HG02623 (cell line): ENCODE data around the gene PFN4.
"Not testable (repeated sequence)": the region's sequence is repeated elsewhere in the genome, so short reads cannot be mapped to it uniquely, and the experiment has no call there.

Experiments
- ATAC-seq: cut with Tn5 transposase; IDR thresholded peaks from one replicate; pipeline ENCODE4 v1.9.1; 2021; ENCODE audit warnings: moderate library complexity; ENCODE audit not compliant: unreplicated experiment

Gene PFN4

DNA sequence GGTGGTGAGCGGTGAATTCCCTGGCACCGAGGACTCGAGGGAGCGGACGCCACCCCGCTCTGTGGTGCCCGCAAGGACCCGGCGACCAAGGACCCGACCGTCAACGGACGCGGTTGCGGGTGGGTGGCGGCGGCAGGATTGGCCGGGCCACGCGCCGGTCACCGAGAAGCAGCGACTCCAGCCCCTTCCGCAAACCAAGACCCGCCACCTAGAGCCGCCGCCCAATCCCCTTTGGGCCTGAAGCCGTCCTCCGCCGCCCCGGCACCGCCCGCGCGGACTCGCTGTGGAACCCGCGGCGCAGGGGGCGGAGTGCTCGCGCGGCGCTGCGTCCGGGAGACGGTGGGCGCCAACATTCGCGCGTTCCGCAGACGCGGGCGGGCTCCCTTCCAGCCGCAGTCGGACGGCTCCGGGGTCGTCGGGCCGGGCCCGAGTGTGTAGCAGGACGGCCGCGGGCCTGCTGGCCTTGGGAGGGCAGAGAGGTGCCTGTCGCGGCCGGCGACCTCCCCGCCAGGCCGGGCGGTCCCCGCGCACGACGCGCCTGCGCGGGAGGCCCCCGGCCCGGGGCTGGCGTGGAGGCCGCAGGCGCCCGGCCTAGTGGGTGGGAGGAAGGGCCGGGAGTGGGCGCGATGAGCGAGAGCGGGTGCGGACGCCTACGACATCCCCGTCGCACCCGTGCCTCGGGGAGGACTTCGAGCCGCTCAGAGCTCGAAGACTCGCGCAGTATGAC, at the start of gene PFN4, which contains the start of gene FAM228B:
Gene PFN4 (minus strand): TSS at position 140 of the 727 bp plus-strand sequence. CDS start 799 bp downstream, outside the sequence.
Gene FAM228B (plus strand): TSS at position 275 of the 727 bp plus-strand sequence. CDS start 893 bp downstream, outside the sequence.
- ATAC-seq, result peak; percentile 85

- no peak for ATAC-seq
Observed at GRCh38 chr2:24169023-24169422, 45.9 kb upstream of the PFN4 start.

- ATAC-seq, result peak; percentile 64
Observed at GRCh38 chr2:24164416-24164973, 41.4 kb upstream of the PFN4 start.

- ATAC-seq, result no peak
Observed at GRCh38 chr2:24163601-24164000, 40.5 kb upstream of the PFN4 start.

DNA sequence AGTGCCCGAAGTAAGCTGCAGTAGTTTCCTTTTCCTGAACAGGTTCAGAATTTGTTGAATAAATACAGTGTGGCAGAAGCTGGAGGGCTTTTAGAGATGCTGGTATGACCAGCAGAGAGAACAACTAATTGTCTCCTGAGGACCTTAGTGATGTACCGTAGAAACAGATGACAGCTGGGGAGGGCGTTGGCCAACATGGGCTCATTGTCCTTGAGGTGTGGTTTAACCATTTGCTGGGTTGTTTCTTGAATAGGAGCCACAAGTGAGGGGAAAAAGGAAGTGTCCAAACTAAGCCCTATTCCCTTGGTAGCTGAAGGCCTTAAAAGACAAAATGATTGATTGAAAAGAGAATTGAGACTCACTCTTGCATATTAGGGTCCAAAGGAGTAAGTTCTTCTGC, 40.1 kb upstream of the PFN4 start:
- ATAC-seq, result no peak

DNA sequence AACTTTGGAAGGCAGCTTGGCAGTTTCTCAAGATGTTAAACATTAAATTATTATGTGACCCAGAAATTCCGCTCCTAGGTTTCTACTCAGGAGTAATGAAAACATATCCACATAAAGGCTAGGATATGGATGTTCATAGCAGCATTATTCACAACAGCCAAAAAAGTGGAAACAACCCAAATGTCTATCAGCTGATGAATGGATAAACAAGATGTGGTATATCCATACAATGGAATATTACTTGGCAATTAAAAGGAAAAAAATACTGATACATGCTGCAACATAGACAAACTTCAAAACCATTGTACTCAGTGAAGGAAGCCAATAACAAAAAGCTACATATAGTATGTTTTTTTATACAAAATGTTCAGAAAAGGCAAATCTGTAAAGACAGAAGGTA, 39.4 kb upstream of the PFN4 start:
- ATAC-seq, result no peak

DNA sequence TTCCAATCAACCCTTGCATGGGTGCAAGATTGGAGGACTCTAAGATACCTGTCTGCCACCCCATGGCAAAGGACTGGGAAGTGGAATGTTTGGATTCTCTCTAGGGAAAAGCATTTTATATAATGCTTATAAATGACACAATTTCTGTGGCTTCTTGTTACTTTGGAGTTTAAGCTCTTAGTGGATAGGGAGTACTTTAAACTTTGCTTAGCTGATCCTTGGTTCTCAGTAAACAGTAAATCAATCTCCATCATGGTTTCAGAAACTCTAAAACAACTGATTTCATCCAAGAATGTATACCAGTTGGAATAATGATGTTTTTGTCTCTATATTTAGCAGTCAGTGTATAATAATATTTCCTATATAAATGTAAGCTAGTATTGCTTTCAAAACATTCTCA, 37.6 kb upstream of the PFN4 start:
- ATAC-seq, result no peak

- no peak for ATAC-seq
Observed at GRCh38 chr2:24159708-24160107, 36.6 kb upstream of the PFN4 start.

DNA sequence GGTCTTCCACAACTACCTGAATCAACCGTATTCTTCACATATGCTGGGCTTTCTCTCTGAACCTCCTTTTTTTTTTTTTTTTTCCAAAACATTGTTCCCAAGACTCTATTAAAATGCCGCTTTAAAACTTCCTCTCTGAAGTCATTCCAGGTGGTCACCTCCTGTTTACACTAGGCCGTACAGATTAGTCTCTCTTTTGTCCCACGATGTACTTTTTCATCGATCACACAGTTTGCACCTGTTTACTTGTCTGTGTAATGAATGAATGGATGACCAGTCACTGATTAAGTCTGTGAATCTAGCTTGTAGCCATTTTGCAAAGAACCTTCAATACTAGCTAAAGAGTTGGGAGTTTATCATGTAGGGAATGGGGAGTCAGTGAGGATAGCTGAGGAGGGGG, 35.0 kb upstream of the PFN4 start:
- ATAC-seq, result no peak

DNA sequence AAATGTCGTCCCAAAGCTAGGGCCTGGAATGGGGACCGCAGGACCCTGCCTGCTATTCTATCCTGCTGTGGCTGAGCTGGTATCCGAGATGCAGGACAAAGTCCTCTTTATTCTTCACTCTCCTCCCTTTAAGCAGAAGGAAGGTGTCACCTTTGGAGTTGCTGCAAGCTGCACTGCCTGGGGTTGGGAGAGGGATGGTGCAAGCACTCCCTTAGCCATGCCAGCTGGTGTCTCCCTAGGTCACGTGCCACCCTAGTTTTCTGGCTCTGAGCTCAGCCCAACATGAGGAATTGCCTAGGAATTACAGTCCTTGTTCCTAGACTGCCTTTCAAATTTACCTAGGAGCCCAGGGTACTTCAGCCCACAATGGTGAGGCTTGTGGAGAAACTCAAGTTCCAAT, 30.3 kb upstream of the PFN4 start:
- ATAC-seq, result no peak

DNA sequence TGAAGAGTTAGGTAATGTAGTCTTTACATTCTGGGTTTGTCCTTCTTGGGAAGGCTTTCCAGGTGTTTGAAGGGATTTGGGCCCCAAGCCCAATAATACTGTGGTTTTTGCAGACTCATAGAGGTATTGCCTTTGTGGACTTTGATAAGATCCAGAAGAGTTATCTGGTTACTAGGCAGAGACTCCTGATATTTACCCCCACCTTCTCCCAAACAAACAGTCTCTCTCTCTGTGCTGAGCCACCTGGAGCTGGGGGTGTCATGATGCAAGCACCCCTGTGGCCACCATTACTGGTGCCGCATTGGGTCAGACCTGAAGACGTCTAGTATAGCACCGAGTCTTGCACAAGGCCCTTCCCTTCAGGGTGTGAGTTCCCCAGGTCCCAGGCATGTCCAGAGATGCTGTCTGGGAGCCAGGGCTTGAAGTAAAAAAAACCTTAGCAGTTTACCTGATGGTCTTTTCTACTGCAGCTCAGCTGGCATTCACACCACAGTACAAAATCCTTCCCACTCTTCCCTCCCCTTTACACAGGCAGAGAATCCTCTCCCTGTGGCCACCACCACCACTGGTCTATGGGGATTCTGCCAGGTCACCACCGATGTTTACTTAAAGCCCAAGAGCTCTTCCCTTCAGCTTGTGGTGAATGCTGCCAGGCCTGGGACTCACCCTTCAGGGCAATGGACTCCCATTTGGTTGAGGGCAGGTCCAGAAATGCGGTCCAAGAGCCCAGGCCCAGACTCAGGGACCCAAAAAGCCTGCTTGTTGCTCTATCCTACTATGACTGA, 29.5 kb upstream of the PFN4 start:
- ATAC-seq, result no peak

- ATAC-seq, result no peak
Observed at GRCh38 chr2:24147364-24147763, 24.2 kb upstream of the PFN4 start.

DNA sequence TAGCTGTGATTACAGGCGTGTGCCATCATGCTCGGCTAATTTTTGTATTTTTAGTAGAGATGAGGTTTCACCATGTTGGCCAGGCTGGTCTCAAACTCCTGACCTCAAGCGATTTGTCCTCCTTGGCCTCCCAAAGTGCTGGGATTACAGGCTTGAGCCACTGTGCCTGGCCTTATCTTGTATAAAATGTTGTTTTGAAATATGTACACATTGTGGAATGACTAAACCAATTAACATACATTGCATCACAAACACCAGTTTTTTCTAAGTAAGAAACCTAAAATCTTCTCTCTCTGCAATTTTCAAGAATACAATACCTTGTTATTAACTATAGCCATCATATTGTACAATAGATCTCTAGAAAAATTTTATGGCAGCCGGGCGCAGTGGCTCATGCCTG, 17.2 kb upstream of the PFN4 start:
- not testable (repeated sequence) for ATAC-seq

- ATAC-seq, result no peak
Observed at GRCh38 chr2:24132543-24132942, 9.4 kb upstream of the PFN4 start.

GRCh38 chr2:24125956-24126355, 2.8 kb upstream of the PFN4 start:
- no peak for ATAC-seq

DNA sequence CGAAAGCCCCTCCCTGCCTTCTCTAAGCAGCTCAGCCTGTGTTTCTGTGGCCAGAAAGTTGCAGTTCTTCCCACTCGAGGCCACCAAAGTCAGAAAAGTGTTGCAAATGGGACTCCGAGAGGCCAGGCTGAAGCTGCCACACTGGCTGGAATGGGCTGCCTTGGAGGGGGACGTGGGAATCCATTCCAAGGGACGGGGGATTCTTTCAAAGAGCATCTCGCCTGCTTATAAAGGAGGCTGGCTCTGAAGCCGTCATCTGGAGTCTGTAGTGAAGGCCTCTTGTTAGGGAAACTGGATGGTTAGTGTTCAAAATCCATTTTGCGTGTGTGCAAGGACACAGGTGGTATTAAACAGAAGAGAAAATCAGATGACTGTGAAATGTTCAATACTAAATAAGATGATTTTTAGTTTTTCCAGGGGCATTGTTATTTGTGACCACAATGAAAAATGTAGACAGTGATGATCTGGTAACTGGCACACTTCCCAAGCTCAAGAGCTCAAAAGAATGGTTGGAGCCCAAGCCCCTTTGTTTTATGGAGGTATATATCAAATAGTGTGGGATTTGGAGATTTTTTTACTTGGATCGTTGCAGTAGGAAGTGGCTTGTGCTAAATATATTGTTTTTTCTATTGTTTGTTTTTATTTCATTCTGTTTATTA, 917 bp upstream of the PFN4 start:
- ATAC-seq, result no peak

DNA sequence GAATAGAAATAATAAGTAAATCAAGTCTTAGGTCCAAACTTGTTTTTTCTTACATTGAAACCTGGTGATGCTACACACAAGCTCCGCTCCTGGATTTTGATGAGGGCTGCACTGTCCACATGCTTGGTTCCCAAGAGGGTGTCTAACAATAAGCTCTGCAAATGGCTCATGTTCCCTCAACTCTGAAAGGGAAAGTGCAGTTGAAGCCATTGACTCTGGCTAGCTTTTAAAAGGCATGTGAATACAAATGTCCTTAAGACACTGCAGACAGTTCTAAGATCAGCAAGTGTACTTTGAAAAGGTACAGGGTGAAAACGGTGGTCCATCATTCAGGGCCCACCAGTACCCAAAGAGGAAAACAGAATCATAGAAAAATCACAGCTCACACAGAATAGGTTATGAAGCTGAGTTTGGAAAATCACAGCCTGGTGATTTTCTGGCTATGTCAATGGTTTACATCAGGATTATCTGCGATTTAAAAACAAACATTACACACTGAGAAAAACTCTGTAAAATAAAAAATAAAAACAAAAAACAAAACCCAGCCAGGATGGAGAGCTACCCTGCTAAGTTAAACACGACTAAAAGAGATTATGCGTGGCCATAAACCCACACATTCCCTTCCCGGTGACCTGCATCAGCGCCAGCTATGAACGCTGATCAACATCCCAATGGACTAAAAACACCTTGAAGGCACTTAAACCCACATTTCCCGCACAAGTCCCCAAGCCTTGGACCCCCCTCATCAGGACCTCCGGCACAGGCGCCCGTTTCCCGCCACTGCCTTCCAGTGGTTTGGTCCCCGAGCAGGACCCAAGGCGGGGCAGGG, 554 bp downstream of the PFN4 start:
- no peak for ATAC-seq

GRCh38 chr2:24121469-24121868, 1.7 kb downstream of the PFN4 start:
- no peak for ATAC-seq

GRCh38 chr2:24121066-24121465, 2.1 kb downstream of the PFN4 start:
- ATAC-seq, result no peak

- no peak for ATAC-seq
Observed at GRCh38 chr2:24117902-24118301, 5.2 kb downstream of the PFN4 start.

DNA sequence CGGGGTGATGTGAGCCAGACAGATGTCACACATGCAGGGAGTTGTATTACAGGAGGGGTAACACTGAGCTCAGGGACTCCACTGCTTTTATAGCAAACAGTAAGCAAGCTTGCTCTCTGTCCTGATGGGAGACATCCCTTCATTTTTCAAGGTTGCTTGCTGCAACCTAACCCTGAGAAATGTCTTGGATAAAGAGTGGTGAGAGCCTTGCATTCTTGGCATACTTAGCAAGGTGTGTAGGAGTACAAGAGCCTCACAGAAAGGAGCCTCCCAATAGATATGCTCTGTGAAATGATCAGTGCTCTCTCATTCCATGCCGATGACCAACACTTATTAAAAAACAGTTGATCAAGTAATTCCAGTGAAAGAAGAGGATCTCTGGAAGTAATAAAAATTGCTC, 8.1 kb downstream of the PFN4 start:
- no peak for ATAC-seq
